ENCODE results near the gene C19orf38.

DNA sequence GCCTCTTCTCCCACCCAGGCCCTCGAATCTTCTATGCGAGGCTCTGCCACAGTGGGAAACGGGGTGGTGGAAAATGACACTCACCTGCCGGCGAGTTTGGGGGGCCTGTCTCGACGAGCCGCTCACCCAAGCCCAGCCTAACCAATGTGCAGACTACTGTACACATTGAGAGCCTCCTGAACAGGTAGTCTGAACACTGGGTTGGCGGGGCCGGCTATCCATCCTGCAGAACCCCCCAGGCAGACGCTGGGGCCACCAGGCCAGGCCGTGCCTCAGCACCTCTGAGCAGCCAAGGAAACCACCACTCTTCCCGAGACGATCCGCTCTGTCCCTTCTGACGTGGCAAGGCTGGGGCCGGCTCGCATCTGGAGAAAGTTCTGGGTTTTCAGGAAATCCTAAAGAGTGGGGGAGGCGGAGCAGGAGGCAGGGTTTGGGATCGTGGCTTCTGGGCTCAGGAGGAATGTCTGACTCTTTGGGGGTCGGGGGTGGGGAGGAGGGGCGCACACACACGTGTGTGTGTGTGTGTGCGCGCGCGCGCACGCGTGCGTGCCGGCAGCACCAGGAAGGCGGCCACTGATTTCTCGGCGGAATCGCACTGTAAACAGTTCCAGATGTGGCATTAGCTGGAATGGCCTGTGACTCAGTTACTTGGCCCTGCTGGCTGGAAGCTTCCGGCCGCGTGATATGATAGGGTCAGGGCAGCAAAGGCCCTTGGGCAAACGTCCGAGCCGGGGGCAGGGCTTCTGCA is 30.8 kb upstream of the C19orf38 start:
- TF ChIP-seq, protein P1, sequence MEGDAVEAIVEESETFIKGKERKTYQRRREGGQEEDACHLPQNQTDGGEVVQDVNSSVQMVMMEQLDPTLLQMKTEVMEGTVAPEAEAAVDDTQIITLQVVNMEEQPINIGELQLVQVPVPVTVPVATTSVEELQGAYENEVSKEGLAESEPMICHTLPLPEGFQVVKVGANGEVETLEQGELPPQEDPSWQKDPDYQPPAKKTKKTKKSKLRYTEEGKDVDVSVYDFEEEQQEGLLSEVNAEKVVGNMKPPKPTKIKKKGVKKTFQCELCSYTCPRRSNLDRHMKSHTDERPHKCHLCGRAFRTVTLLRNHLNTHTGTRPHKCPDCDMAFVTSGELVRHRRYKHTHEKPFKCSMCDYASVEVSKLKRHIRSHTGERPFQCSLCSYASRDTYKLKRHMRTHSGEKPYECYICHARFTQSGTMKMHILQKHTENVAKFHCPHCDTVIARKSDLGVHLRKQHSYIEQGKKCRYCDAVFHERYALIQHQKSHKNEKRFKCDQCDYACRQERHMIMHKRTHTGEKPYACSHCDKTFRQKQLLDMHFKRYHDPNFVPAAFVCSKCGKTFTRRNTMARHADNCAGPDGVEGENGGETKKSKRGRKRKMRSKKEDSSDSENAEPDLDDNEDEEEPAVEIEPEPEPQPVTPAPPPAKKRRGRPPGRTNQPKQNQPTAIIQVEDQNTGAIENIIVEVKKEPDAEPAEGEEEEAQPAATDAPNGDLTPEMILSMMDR (IDR thresholded peaks at IDR 0.05), result no peak
- TF ChIP-seq EZH2 (IDR thresholded peaks at IDR 0.05; ENCODE audit: borderline replicate concordance, insufficient read depth, low read depth, low read length, poor library complexity, severe bottlenecking), result no peak
